Osteoblast (primary cell): ENCODE data around the gene PEX7. TPM values are rescaled to one million over a fixed set of nuclear protein-coding genes. Genes with fewer than 3 reads are reported as not detected.

ENCODE experiments used
- DNase-seq: peaks from one replicate; pipeline ENCODE4 v3.0.0; 2011; ENCODE audit warnings: low spot score, mixed read lengths; ENCODE audit not compliant: insufficient read length; ENCODE audit errors: missing footprints
- H2AFZ ChIP-seq: 2 replicates; pipeline ENCODE4 v1.6.0; 2011; ENCODE audit warnings: mild to moderate bottlenecking, low read length
- H3K27ac ChIP-seq: 2 replicates; pipeline ENCODE4 v1.5.1; 2011; ENCODE audit warnings: mild to moderate bottlenecking, low read depth, low read length, moderate library complexity
- H3K27me3 ChIP-seq: 2 replicates; pipeline ENCODE4 v1.6.0; 2012; ENCODE audit warnings: mild to moderate bottlenecking, control low read depth, inconsistent platforms, low read length, moderate library complexity; ENCODE audit not compliant: insufficient read depth
- H3K36me3 ChIP-seq: 2 replicates; pipeline ENCODE4 v1.5.1; 2011; ENCODE audit warnings: mild to moderate bottlenecking, low read length, control low read depth, moderate library complexity; ENCODE audit not compliant: insufficient read depth
- H3K4me1 ChIP-seq: 2 replicates; pipeline ENCODE4 v1.5.1; 2011; ENCODE audit warnings: mild to moderate bottlenecking, low read length, control low read depth, moderate library complexity; ENCODE audit not compliant: insufficient read depth
- H3K4me2 ChIP-seq: 2 replicates; pipeline ENCODE4 v1.6.0; 2011; ENCODE audit warnings: mild to moderate bottlenecking, low read length; ENCODE audit not compliant: insufficient read depth
- H3K4me3 ChIP-seq: fragments of 200-600 bp; sonication (generic); 3 replicates; pipeline ENCODE4 v1.5.1; 2012; ENCODE audit warnings: mild to moderate bottlenecking, low read length, inconsistent platforms; ENCODE audit not compliant: insufficient read depth
- H3K79me2 ChIP-seq: 2 replicates; pipeline ENCODE4 v1.6.0; 2012; ENCODE audit warnings: mild to moderate bottlenecking, low read length, control low read depth, inconsistent platforms; ENCODE audit not compliant: insufficient read depth
- H3K9me3 ChIP-seq: 2 replicates; pipeline ENCODE4 v1.5.1; 2011; ENCODE audit warnings: low read depth, low read length, control low read depth
- H4K20me1 ChIP-seq: 2 replicates; pipeline ENCODE4 v1.6.0; 2012; ENCODE audit warnings: mild to moderate bottlenecking, low read length, control low read depth; ENCODE audit not compliant: insufficient read depth
- total RNA-seq: library from RNA; depleted of rRNA; stranded (reverse); fragments of >200 nt; gene quantifications from 2 replicates; pipeline ENCODE4 v1.2.3, GENCODE V29; 2012
- TF ChIP-seq, protein P1 (sequence below): IDR thresholded peaks from 2 replicates; pipeline ENCODE4 v1.5.1; 2011; ENCODE audit warnings: mild to moderate bottlenecking, low read depth, low read length, moderate library complexity; ENCODE audit errors: extremely low read depth

PEX7 gene
- total RNA-seq, 1 donor: 5.4 TPM

DNA sequence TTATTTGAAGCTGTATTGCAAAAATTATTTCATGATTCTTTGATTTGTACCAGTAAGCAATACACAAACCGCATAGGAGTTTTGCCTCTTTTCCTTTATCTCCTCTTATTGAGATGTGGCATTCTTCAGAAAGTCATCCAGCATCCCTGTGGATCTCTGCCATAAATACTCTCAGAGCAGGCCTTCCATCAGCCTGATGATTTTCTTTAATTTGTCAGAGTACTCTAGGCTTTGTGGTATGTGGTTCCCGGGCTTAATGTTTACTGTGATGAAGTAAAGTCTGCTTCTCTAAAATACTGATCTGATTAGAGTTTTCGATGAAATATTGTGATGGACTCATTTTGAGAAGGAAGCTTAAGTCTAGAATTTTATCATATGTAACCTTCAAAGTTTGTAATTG lies 68.6 kb downstream of the PEX7 start:
- no peak for DNase-seq
- no peaks in the 10 kb centered on the region for H3K36me3 ChIP-seq

DNA sequence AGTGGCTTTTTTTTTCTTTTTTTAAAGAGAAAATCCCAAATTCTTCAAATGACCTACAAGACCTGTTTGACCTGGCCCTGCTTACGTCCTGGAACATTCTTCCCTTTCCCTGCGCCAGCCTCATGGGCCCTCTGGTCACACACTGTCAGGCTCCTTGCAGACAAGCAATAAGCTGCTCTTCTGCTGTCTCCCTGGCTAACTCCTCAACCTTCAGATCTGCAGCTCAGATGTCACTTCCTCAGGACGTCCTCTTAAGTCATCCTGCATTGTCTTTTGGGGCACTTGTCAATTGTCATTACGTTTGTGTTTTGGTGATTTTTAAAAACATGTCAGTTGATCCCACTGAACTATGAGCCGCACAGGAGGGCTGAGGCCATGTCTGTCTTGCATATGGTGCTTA lies 70.8 kb downstream of the PEX7 start:
- H2AFZ ChIP-seq: no peak overlapping the region
- H3K4me2 ChIP-seq: no peak overlapping the region
- H3K4me3 ChIP-seq: no peak overlapping the region
- H3K36me3 ChIP-seq: no peaks in the 10 kb centered on the region
- DNase-seq: no peak
- no peaks in the 10 kb centered on the region for H3K79me2 ChIP-seq
- H3K4me1 ChIP-seq: no peaks in the 10 kb centered on the region
- TF ChIP-seq, protein P1, sequence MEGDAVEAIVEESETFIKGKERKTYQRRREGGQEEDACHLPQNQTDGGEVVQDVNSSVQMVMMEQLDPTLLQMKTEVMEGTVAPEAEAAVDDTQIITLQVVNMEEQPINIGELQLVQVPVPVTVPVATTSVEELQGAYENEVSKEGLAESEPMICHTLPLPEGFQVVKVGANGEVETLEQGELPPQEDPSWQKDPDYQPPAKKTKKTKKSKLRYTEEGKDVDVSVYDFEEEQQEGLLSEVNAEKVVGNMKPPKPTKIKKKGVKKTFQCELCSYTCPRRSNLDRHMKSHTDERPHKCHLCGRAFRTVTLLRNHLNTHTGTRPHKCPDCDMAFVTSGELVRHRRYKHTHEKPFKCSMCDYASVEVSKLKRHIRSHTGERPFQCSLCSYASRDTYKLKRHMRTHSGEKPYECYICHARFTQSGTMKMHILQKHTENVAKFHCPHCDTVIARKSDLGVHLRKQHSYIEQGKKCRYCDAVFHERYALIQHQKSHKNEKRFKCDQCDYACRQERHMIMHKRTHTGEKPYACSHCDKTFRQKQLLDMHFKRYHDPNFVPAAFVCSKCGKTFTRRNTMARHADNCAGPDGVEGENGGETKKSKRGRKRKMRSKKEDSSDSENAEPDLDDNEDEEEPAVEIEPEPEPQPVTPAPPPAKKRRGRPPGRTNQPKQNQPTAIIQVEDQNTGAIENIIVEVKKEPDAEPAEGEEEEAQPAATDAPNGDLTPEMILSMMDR: no peak
- H4K20me1 ChIP-seq: no peaks in the 10 kb centered on the region
- no peak overlapping the region for H3K27ac ChIP-seq
- H3K9me3 ChIP-seq: no peaks in the 10 kb centered on the region
- H3K27me3 ChIP-seq: no peaks in the 10 kb centered on the region

More for the DNA sequence above, 68.6 kb downstream of the PEX7 start:
- no peaks in the 10 kb centered on the region for H3K79me2 ChIP-seq
- no peaks in the 10 kb centered on the region for H3K9me3 ChIP-seq
- no peaks in the 10 kb centered on the region for H4K20me1 ChIP-seq
- H3K4me1 ChIP-seq: no peaks in the 10 kb centered on the region
- no peak overlapping the region for H3K4me3 ChIP-seq
- no peaks in the 10 kb centered on the region for H3K27me3 ChIP-seq
- H3K4me2 ChIP-seq: no peak overlapping the region
- H3K27ac ChIP-seq: no peak overlapping the region
- no peak overlapping the region for H2AFZ ChIP-seq
- TF ChIP-seq, protein P1: no peak

DNA sequence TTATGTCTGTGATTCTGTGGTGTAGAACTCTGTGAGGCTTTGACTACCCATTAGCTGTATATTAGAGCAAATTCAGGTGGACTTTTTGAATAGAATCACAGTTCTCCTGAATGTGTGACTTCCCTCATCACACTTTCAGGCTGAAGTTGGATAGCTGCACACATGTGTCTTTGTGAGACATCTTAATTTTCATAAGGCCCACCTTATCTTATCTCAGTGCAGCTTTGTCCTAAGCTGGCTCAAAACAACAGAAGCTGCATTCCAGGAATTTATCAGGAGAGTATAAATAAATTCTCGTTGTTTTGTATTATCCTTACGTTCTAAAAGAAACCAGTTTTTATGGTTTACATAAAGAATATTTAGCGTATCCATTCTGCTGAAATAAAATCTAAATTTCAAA lies 73.5 kb downstream of the PEX7 start:
- Histone ChIP-seq H3K36me3 (peaks cover 5% of the 10 kb centered on the region), H3K4me1 (no peaks in the 10 kb centered on the region), H3K4me3 (no peak overlapping the region), H4K20me1 (no peaks in the 10 kb centered on the region), H3K27ac (no peak overlapping the region), H3K4me2 (no peak overlapping the region), H3K27me3 (no peaks in the 10 kb centered on the region), H2AFZ (no peak overlapping the region), H3K79me2 (no peaks in the 10 kb centered on the region), H3K9me3 (no peaks in the 10 kb centered on the region)
- TF ChIP-seq, protein P1: no peak
- no peak for DNase-seq

DNA sequence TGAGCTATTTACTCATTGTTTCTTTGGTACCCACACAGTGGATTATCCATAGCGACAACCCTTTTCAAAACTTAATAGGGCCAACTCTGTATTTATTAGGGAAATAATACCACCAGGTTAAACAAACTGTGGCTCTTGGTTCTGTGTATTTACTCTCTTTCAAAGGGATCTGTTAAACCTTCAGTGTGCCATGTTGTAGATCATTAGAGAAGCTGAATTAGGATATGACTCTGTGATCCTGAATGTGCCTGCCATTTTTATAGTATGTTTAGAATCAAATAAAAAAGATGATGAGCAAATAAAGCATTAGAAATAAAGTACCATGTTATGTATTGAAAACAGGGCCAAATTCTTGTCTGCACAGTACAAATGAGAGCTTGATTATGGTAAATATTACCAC lies 74.7 kb downstream of the PEX7 start:
- TF ChIP-seq, protein P1: no peak
- H3K79me2 ChIP-seq: no peaks in the 10 kb centered on the region

More for the DNA sequence above, 74.7 kb downstream of the PEX7 start:
- H3K4me1 ChIP-seq: no peaks in the 10 kb centered on the region
- DNase-seq: no peak
- H3K27me3 ChIP-seq: no peaks in the 10 kb centered on the region
- H2AFZ ChIP-seq: no peak overlapping the region
- H3K4me3 ChIP-seq: no peak overlapping the region
- no peaks in the 10 kb centered on the region for H4K20me1 ChIP-seq
- no peak overlapping the region for H3K4me2 ChIP-seq
- H3K27ac ChIP-seq: no peak overlapping the region
- peaks cover 6% of the 10 kb centered on the region for H3K36me3 ChIP-seq
- H3K9me3 ChIP-seq: no peaks in the 10 kb centered on the region
